ENCODE results near the gene ASAP2. TPM values are rescaled to one million over a fixed set of nuclear protein-coding genes. Genes with fewer than 3 reads are reported as not detected.

ASAP2 gene
- total RNA-seq, 1 donor from 2014 or later, result 12.9 TPM

DNA sequence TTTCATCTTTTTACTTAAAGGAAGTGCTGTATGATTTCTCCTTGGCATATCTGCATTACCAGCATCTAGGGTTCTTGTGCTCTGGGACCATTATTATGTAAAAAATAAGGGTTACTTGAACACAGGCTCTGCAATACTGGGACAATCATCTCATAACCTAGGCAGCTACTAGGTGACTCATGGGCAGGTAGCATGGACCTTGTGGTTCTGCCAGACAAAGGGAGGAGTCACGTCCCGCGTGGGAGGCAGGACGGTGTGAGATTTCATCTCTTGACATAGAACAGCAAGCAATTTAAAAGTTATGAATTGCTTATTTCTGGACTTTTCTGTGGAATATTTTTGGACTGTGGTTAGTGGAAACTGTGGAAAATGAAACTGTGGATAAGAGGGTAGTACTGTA lies 34.1 kb downstream of the ASAP2 start:
- intact Hi-C loops (cut with DNase I), result no loop called here
- ATAC-seq, result no peak
- no peak for DNase-seq (ENCODE audit: missing footprints)

GRCh38 chr2:9241233-9241632 lies 34.6 kb downstream of the ASAP2 start:
- intact Hi-C loops (cut with DNase I), result no loop called here
- no peak for ATAC-seq
- DNase-seq (ENCODE audit: missing footprints), result no peak

GRCh38 chr2:9243357-9243756 lies 36.7 kb downstream of the ASAP2 start:
- intact Hi-C loops (cut with DNase I), result no loop called here
- ATAC-seq (no peak), DNase-seq (ENCODE audit: missing footprints) (no peak)

GRCh38 chr2:9244985-9245544 lies 38.5 kb downstream of the ASAP2 start:
- ATAC-seq (no peak), DNase-seq (ENCODE audit: missing footprints) (no peak)
- intact Hi-C loops (cut with DNase I), result no loop called here

DNA sequence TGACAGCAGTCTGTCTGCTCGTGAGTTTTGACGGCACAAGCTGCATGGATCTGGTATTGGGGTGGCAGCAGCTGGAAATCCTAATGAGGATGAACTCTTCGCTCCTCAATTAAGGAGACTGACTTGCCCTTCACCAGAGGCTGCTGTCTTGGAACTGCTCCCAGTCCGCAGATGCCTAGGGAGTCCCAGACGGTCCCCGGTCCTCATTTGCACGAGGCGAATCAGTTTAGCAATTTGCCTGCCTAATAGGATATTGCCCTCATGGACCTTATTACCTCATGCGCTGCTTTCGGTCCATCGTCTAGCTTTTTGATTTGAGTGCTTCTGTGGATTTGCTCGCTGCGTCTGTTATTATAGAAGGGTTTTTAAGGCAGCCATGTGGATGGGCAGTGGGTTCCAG lies 40.6 kb downstream of the ASAP2 start:
- intact Hi-C loops (cut with DNase I), result no loop called here
- no peak for ATAC-seq
- DNase-seq (ENCODE audit: missing footprints), result no peak

GRCh38 chr2:9247786-9248185 lies 41.2 kb downstream of the ASAP2 start:
- ATAC-seq (peak; percentile 48), DNase-seq (ENCODE audit: missing footprints) (no peak)
- intact Hi-C loops (cut with DNase I), result no loop called here

- DNase-seq (ENCODE audit: missing footprints) (no peak), ATAC-seq (no peak)
- intact Hi-C loops (cut with DNase I), result no loop called here
Measured at GRCh38 chr2:9248363-9248762, 41.8 kb downstream of the ASAP2 start.

- DNase-seq (ENCODE audit: missing footprints) (no peak), ATAC-seq (no peak)
- intact Hi-C loops (cut with DNase I), result no loop called here
Measured at GRCh38 chr2:9249020-9249800, 42.6 kb downstream of the ASAP2 start.

DNA sequence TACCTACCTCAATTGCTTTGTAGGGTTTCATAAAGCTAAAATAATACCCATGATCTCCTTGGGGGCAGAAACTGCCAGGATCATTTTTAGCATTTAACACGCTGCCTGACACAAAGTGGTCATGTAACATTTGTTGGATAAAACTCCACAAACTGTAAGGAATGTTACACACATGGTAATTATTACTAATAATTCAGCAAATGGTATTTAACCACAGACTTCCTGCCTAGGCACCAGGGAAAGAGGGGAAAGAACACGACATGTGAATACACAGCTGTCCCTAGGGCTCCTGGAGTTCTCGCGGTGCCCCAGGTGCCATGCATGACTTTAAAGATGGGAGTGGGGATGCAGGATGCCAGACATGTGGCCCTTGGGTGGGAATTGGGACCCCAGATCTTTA lies 43.5 kb downstream of the ASAP2 start:
- intact Hi-C loops (cut with DNase I), result no loop called here
- no peak for ATAC-seq
- no peak for DNase-seq (ENCODE audit: missing footprints)

- no peak for ATAC-seq
- DNase-seq (ENCODE audit: missing footprints), result no peak
- intact Hi-C loops (cut with DNase I), result no loop called here
Measured at GRCh38 chr2:9250498-9251153, 44.0 kb downstream of the ASAP2 start.

- DNase-seq (ENCODE audit: missing footprints), result no peak
- ATAC-seq, result peak; percentile 75
- intact Hi-C loops (cut with DNase I), result no loop called here
Measured at GRCh38 chr2:9251154-9252001, 44.8 kb downstream of the ASAP2 start.

DNA sequence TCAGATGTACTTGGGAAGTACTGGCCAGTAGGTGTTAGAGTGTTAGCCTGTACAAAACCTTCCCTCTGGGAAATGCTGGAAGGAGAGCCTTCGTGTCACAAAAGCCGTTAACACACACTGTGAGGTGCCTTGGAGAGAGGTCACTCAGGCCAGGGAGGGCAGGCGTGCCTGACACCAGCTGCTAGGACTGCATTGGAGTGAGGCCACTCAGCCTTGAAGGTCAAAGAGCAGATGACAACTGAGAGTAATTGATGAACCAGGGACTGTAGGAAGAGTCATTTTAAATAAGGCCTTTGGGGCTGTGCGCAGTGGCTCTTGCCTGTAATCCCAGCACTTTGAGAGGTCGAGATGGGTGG lies 45.4 kb downstream of the ASAP2 start:
- ATAC-seq, result peak; percentile 27
- no peak for DNase-seq (ENCODE audit: missing footprints)
- intact Hi-C loops (cut with DNase I), result no loop called here

GRCh38 chr2:9255416-9255815 lies 48.8 kb downstream of the ASAP2 start:
- DNase-seq (ENCODE audit: missing footprints), result no peak
- intact Hi-C loops (cut with DNase I), result no loop called here
- no peak for ATAC-seq

GRCh38 chr2:9256147-9256546 lies 49.5 kb downstream of the ASAP2 start:
- DNase-seq (ENCODE audit: missing footprints) (no peak), ATAC-seq (no peak)
- intact Hi-C loops (cut with DNase I), result no loop called here

DNA sequence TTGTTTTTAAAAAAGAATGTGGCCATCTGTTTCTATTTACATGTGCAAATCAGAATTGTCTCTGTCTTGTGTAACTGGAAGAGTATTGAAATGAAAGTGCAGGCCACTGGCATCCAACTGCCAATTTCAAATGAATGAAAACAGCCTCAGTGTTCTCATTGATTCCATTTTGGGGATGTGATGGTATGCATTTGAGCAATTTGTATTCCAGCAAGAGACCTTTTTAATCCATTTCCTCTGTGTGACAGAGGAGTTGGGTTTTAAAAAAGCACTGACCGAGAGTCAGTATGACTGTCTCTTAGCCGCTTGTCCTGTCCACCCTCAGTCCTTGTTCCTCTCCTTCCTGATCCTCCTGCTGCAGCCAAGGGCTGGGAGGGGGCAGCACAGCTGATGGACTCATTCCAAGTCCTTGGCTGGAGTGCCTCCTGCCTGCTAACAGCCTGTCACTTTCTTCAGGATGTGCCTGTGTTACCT lies 50.0 kb downstream of the ASAP2 start:
- DNase-seq (ENCODE audit: missing footprints) (no peak), ATAC-seq (no peak)
- intact Hi-C loops (cut with DNase I), result no loop called here

GRCh38 chr2:9258501-9258900 lies 51.9 kb downstream of the ASAP2 start:
- ATAC-seq (no peak), DNase-seq (ENCODE audit: missing footprints) (no peak)
- intact Hi-C loops (cut with DNase I), result no loop called here

DNA sequence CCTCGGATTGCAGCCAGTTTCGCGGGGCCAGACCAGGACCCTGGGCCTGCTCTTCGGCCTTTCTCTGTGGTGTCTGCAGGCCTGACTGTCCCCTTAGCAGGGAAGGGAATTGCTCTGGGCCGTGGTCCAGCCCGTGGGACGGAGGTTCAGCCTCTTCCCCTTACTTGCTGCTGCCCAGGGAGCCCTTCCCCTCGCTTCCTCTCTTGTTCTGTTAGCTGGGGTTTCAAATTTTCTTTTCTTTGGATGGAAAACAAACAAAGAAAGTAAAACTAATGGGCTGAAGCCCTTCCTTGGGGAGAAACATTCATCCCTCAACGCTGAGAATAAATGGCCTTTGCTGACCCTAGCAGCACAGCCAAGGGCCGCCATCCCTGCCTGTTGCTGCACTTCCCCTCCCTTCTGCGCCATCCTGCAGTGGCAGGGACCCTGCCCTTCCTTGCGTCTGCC lies 52.4 kb downstream of the ASAP2 start:
- ATAC-seq, result peak; percentile 37
- no peak for DNase-seq (ENCODE audit: missing footprints)
- intact Hi-C loops (cut with DNase I), result no loop called here

DNA sequence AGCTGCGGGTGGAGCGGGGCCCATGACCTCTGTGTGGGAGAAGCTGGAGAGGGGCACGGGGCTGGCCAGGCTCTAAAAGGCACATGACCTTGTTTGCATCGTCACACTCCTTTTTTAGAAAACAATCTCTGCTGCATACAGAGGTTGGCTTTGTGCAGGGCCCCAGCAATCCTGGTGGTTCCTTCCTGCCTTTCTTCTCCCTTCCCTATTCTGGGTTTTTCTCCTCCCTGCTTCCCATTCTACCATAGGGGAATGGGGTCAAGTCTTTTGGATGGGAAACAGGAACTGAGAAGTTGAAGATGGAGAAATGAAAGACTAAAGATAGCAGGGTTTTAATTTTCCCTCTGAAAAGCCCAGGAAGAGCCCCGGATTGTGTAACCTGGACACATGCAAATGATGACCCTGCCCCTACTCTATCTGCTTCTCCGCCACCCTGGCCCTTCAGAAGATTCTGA lies 53.9 kb downstream of the ASAP2 start:
- intact Hi-C loops (cut with DNase I), result loop anchor here (5.0 kb wide), 2 partner anchors 53 to 57 kb away; partner anchors contain the start of gene ASAP2
- ATAC-seq (peak; percentile 24), DNase-seq (ENCODE audit: missing footprints) (no peak)
